HG03575 (cell line): ENCODE data around the gene NCAPD2.
"Not testable (repeated sequence)": the region's sequence is repeated elsewhere in the genome, so short reads cannot be mapped to it uniquely, and the experiment has no call there.

Source experiments
- ATAC-seq: cut with Tn5 transposase; IDR thresholded peaks from one replicate; pipeline ENCODE4 v1.9.1; 2021; ENCODE audit not compliant: unreplicated experiment, insufficient number of reproducible peaks, low FRiP score; ENCODE audit errors: extremely low read depth

NCAPD2 gene

DNA sequence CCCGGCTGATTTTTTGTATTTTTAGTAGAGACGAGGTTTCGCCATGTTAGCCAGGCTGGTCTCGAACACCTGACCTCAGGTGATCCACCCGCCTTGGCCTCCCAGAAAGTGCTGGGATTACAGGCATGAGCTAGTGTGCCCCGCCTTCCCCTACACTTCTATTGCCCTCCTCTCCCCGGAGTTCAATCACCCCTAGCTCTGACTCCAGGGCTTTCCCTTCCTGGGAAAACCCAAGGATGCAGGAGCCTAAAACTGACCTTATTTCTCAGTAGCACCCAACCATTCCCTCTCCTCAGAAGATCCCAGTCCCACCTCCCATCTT is 62.6 kb downstream of the NCAPD2 start:
- ATAC-seq, result not testable (repeated sequence)

- ATAC-seq, result no peak
Measured at GRCh38 chr12:6556857-6557256, 63.0 kb downstream of the NCAPD2 start.

- not testable (repeated sequence) for ATAC-seq
Measured at GRCh38 chr12:6558014-6558760, 64.3 kb downstream of the NCAPD2 start.

DNA sequence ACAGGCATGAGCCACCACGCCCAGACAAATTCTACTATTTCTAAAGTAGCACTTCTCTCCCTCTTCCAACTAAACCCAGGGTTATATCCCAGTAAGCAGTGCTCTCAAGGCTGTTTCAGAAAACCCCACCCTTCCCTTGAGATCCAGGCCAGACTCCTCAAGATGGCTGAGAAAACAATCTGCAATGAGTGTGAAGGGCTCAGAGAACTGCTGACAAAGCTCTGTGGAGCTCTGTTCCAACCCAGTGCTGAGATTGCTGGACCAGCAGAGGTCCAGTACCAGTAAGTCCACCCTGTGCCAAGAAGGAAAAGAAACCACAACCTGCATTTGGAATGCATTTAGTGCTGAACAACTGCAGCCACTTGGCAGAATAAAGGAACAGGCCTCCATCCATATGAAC is 65.6 kb downstream of the NCAPD2 start:
- ATAC-seq, result no peak

- ATAC-seq, result no peak
Measured at GRCh38 chr12:6560501-6561205, 66.8 kb downstream of the NCAPD2 start.

- no peak for ATAC-seq
Measured at GRCh38 chr12:6562881-6563280, 69.0 kb downstream of the NCAPD2 start.

- ATAC-seq, result no peak
Measured at GRCh38 chr12:6563448-6564050, 69.6 kb downstream of the NCAPD2 start.

- ATAC-seq, result no peak
Measured at GRCh38 chr12:6567112-6567670, 73.3 kb downstream of the NCAPD2 start.

DNA sequence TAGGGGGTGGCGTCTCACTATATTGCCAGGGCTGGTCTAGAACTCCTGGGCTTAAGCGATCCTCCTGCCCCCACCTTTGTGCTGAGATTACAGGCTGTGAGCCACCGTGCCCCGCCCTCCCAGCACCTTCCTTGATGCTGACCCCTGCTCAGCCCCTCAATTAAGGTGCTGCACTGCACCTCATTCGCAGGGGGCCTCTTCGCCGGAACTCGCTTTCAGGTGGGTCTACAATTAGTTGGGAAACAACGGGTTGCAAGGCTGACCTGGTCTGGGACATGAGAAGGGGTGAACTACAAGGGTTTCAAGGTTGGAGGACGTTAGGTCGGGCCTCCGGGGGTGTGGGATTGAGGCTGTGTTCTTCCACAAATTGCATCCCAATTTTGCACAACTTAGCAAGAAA is 75.4 kb downstream of the NCAPD2 start:
- ATAC-seq, result no peak

DNA sequence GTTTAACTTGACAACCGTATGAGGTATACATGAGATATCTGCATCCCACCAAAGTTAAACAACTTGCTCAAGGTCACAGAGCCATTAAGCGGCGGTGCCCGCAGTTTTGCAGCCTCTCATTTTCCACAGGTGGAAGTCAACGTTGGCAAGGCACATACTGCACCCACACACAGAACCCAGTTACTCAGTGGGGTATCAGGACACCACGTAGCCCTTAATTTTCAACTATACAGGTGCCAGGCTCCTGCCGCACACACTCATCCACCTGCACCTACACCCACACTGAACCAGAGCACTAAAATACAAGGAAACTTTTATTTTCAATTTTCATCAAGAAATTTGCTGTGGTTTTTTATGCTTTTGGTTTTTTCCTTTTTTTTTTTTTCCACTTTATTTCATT is 75.9 kb downstream of the NCAPD2 start:
- ATAC-seq, result no peak

DNA sequence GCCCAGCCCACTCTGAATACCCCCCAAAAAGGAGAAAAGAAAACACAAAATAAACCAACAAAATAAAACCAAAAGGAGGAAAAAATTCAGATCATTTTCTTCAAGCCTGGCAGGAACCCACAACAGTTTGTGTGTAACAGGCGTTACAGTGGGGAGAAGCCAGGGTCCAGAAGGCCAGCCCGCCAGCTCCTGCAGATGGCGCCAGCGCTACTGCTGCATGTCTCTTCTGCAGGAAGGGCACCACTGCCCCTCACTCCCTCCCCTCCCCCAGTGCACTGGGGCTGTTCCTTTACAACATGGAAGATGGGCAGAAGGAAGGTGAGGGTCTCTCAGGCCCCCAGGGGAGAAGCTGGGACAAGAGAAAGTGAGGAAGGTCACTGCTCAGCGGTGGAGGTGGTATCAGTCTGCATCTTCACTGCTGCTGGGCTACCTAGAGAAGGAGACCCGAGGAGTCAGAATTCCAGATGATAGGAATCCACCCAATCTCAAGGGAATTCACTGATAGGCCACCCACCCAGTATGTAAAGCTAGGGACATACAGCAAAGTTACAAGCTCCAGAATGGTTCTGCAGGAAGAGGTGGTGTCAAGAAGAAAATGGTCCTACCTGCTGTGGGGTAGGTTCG is 76.5 kb downstream of the NCAPD2 start:
- ATAC-seq, result no peak

GRCh38 chr12:6573001-6573400 is 79.1 kb downstream of the NCAPD2 start:
- ATAC-seq, result no peak

DNA sequence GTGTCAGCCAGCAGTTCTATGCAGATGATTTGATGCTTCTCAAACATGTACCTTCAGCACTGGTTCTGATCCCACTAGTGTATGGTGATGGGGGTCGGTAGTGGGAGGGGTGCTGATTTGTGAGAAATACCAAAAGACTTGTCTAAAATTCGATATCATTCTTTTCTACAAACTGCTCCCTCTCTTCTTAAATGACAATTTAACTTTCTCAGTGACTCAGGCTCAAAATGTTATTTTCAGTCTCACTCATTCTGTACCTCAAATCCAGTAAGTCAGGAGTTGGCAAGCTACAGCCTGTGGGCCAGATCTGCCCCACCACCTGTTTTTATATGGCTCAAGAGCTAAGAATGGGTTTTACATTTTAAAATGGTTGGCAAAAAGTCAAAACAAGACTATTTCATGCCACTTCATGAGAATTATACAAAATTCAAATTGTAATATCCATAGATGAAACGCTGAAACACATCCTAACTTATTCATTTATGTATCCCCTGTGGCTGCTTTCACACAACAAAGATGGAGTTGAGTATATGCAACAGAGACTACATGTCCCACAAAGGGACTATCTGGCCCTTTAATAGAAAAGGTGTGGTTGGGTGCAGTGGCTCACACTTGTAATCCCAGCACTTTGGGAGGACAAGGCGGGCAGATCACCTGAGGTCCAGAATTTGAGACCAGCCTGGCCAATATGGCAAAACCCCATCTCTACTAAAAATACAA is 80.8 kb downstream of the NCAPD2 start:
- ATAC-seq, result no peak

GRCh38 chr12:6575648-6576047 is 81.7 kb downstream of the NCAPD2 start:
- no peak for ATAC-seq
